Measurements from ENCODE around the gene GALNT2. TPM values are rescaled to one million over a fixed set of nuclear protein-coding genes. Genes with fewer than 3 reads are reported as not detected.

GALNT2 gene
- polyA plus RNA-seq, 2 of the 4 experiments (the other 2 are of a cell fraction) = 66.9 to 114 TPM

DNA sequence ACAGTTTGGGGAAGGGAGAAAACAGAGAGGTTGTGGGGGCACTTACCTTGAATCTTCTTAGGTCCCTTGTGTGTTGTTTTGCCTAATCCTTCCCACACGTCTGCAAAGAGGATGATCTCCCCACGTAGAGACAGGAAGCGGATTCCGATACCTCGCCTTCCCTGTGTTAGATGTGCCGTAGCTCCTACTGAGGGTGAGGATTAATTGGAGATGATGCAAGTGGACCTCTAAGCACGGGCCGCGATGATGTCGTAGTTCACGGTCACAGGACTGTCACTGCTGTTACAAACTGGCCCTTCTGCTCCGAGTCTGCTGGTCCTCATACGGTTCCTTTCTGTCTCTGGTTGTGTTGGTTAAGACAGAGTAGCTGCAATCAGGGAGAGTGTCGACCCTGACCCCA is 27.7 kb downstream of the GALNT2 start (continued):
- TF ChIP-seq, protein P1, sequence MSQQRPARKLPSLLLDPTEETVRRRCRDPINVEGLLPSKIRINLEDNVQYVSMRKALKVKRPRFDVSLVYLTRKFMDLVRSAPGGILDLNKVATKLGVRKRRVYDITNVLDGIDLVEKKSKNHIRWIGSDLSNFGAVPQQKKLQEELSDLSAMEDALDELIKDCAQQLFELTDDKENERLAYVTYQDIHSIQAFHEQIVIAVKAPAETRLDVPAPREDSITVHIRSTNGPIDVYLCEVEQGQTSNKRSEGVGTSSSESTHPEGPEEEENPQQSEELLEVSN (IDR thresholded peaks at IDR 0.05; ENCODE audit: borderline replicate concordance, low read depth) = no peak

DNA sequence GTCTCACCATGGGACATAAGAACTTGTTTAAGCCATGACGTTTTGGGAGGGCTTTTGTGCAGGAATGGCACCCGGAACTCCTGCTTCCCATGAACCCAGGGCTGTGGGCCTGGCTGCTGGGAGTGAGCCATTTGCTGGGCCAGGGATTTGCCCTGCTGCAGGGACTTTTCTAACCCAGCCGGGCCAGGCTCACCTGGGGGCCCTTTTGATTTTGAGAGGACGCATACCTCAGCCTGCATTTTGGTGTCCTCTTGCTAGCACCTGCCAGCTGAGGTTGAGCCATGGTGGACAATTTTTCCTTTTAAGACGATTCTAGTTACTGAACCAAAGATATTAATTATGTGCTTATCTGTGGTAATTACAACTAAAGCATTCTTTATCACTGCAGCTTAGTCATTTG is 28.9 kb downstream of the GALNT2 start:
- peak overlapping the region in 1 of 2 experiments; percentile 61; a peak in 3 of 6 replicates for H3K27ac ChIP-seq
- ChIA-PET POLR2A (no interaction called here), CTCF (no interaction called here)
- H3K4me3 ChIP-seq = no peak overlapping the region
- DNase-seq (ENCODE audit: low read depth in 1 of 2, low spot score in 1 of 2) = no peak
- WGBS (ENCODE audit: missing lambda C conversion rate) = 85% methylated on average over 5 of the region's 5 CpGs
- no peak overlapping the region for H3K4me2 ChIP-seq
- TF ChIP-seq PHF8 (IDR thresholded peaks at IDR 0.05; ENCODE audit: borderline replicate concordance, low read depth) = no peak
- TF ChIP-seq CBX2 (IDR thresholded peaks at IDR 0.05; ENCODE audit: borderline replicate concordance, low read depth) = no peak
- TF ChIP-seq, protein P2, sequence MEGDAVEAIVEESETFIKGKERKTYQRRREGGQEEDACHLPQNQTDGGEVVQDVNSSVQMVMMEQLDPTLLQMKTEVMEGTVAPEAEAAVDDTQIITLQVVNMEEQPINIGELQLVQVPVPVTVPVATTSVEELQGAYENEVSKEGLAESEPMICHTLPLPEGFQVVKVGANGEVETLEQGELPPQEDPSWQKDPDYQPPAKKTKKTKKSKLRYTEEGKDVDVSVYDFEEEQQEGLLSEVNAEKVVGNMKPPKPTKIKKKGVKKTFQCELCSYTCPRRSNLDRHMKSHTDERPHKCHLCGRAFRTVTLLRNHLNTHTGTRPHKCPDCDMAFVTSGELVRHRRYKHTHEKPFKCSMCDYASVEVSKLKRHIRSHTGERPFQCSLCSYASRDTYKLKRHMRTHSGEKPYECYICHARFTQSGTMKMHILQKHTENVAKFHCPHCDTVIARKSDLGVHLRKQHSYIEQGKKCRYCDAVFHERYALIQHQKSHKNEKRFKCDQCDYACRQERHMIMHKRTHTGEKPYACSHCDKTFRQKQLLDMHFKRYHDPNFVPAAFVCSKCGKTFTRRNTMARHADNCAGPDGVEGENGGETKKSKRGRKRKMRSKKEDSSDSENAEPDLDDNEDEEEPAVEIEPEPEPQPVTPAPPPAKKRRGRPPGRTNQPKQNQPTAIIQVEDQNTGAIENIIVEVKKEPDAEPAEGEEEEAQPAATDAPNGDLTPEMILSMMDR (IDR thresholded peaks at IDR 0.05) = no peak
- no peak for TF ChIP-seq SREBF2 (IDR thresholded peaks at IDR 0.05)
- TF ChIP-seq, protein P3, sequence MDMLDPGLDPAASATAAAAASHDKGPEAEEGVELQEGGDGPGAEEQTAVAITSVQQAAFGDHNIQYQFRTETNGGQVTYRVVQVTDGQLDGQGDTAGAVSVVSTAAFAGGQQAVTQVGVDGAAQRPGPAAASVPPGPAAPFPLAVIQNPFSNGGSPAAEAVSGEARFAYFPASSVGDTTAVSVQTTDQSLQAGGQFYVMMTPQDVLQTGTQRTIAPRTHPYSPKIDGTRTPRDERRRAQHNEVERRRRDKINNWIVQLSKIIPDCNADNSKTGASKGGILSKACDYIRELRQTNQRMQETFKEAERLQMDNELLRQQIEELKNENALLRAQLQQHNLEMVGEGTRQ (IDR thresholded peaks at IDR 0.05) = no peak
- no peak for TF ChIP-seq HOXB13 (CRISPR knock-in tag; IDR thresholded peaks at IDR 0.05; ENCODE audit: low read depth)
- TF ChIP-seq MYC (IDR thresholded peaks at IDR 0.05; ENCODE audit: borderline replicate concordance, low read length) = no peak
- TF ChIP-seq CHD2 (IDR thresholded peaks at IDR 0.05; ENCODE audit: low read length, partially characterized antibody) = no peak
- TF ChIP-seq, protein P4, sequence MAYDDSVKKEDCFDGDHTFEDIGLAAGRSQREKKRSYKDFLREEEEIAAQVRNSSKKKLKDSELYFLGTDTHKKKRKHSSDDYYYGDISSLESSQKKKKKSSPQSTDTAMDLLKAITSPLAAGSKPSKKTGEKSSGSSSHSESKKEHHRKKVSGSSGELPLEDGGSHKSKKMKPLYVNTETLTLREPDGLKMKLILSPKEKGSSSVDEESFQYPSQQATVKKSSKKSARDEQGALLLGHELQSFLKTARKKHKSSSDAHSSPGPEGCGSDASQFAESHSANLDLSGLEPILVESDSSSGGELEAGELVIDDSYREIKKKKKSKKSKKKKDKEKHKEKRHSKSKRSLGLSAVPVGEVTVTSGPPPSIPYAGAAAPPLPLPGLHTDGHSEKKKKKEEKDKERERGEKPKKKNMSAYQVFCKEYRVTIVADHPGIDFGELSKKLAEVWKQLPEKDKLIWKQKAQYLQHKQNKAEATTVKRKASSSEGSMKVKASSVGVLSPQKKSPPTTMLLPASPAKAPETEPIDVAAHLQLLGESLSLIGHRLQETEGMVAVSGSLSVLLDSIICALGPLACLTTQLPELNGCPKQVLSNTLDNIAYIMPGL (CRISPR knock-in tag; IDR thresholded peaks at IDR 0.05; ENCODE audit: borderline replicate concordance) = no peak
- no peak for TF ChIP-seq RFX5 (IDR thresholded peaks at IDR 0.05)
- TF ChIP-seq FOSB (CRISPR knock-in tag; IDR thresholded peaks at IDR 0.05) = no peak
- peaks cover 20% of the 10 kb centered on the region for H3K4me1 ChIP-seq
- no peaks in the 10 kb centered on the region for H3K9me3 ChIP-seq
- FAIRE-seq = no peak
- no peak for ATAC-seq

DNA sequence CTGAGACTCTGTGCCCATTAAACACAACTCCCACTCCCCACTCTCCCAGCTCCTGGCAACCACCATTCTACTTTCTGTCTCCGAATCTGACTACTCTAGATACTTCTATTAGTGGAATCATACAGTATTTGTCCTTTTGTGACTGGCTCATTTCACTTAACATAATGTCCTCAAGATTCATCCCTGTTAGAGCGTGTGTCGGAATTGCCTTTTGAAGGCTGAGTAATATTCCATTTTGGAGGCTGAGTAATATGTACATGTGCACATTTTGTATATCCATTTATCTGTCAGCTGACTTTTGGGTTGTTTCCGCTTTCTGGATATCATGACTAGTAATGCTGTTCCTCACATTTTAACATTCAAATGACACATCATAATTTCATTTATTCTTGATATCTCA is 30.3 kb downstream of the GALNT2 start:
- FAIRE-seq = no peak
- H3K9me3 ChIP-seq = no peaks in the 10 kb centered on the region
- TF ChIP-seq, protein P1 (IDR thresholded peaks at IDR 0.05; ENCODE audit: borderline replicate concordance, low read depth) = no peak
- TF ChIP-seq RAD21 (conservative IDR thresholded peaks at IDR 0.05 in 1 of 2, IDR thresholded peaks at IDR 0.05 in 1 of 2) = no peak
- no peak for TF ChIP-seq SMC3 (IDR thresholded peaks at IDR 0.05)
- TF ChIP-seq ZSCAN20 (CRISPR knock-in tag; IDR thresholded peaks at IDR 0.05) = no peak
- TF ChIP-seq, protein P4 (CRISPR knock-in tag; IDR thresholded peaks at IDR 0.05; ENCODE audit: borderline replicate concordance) = no peak
- no peak for TF ChIP-seq RCOR1 (IDR thresholded peaks at IDR 0.05; ENCODE audit: low read depth, low read length)
- no peak for TF ChIP-seq SREBF2 (IDR thresholded peaks at IDR 0.05)
- TF ChIP-seq NPAS2 (CRISPR knock-in tag; IDR thresholded peaks at IDR 0.05; ENCODE audit: borderline replicate concordance) = no peak
- TF ChIP-seq PHF8 (IDR thresholded peaks at IDR 0.05; ENCODE audit: borderline replicate concordance, low read depth) = no peak
- no peak for TF ChIP-seq POLR2A (IDR thresholded peaks at IDR 0.05; ENCODE audit: low read length)
- TF ChIP-seq, protein P5, sequence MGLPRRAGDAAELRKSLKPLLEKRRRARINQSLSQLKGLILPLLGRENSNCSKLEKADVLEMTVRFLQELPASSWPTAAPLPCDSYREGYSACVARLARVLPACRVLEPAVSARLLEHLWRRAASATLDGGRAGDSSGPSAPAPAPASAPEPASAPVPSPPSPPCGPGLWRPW (IDR thresholded peaks at IDR 0.05) = no peak
- TF ChIP-seq FOXS1 (CRISPR knock-in tag; IDR thresholded peaks at IDR 0.05) = no peak
- no peak for TF ChIP-seq ZFP36 (IDR thresholded peaks at IDR 0.05; ENCODE audit: borderline replicate concordance, partially characterized antibody)
- no peak for TF ChIP-seq KDM1A (IDR thresholded peaks at IDR 0.05; ENCODE audit: low read depth)
- no peak for TF ChIP-seq FOSB (CRISPR knock-in tag; IDR thresholded peaks at IDR 0.05)
- no peak for TF ChIP-seq HOXB5 (CRISPR knock-in tag; IDR thresholded peaks at IDR 0.05)
- no peak for TF ChIP-seq BHLHE40 (IDR thresholded peaks at IDR 0.05; ENCODE audit: low read depth, low read length)
- TF ChIP-seq EHF (CRISPR knock-in tag; IDR thresholded peaks at IDR 0.05) = no peak

More for the DNA sequence above, 30.3 kb downstream of the GALNT2 start:
- WGBS (ENCODE audit: missing lambda C conversion rate) = 97% methylated on average over 4 of the region's 4 CpGs
- ATAC-seq = no peak
- CTCF ChIA-PET = no interaction called here
- POLR2A ChIA-PET = no interaction called here
- no peak overlapping the region for H3K4me2 ChIP-seq
- H3K4me1 ChIP-seq = peaks cover 20% of the 10 kb centered on the region
- H3K4me3 ChIP-seq = no peak overlapping the region
- no peak for DNase-seq (ENCODE audit: low read depth in 1 of 2, low spot score in 1 of 2)
- H3K27ac ChIP-seq = no peak overlapping the region

Data from A549 (cell line).